ENCODE data around the gene OR5B2. TPM values are rescaled to one million over a fixed set of nuclear protein-coding genes. Genes with fewer than 3 reads are reported as not detected.

The OR5B2 gene
- total RNA-seq, 1 experiment from 2014 or later: not detected

DNA sequence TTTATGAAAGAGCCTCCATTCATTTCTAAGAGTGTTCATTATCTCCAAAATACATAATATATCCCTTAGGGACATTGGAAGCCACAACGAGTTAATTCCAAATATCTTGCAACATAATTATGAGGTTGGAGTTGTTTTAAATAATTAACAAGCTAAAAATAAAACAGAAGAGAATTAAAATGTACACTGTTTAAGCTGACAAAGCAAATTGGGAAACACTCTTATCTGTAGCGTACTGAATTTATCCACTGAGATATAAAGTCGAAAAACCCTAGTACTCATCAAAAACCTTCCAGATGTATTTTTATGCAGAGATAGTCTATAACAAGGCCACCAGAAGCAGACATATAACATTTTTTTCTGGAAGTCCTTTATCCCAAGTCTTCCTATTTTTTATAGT lies 6.3 kb upstream of the OR5B2 start:
- no peak overlapping the region for H2BK20ac ChIP-seq (ENCODE audit: low read depth, low read length, poor library complexity, severe bottlenecking)
- Mint-ChIP-seq H3K36me3 (ENCODE audit: insufficient read depth in 1 of 3, low read depth in 3 of 3) (peaks cover 0 to 8% (median 0%) of the 10 kb centered on the region in 3 experiments; a peak in 2 of 7 replicates), H3K4me1 (no peaks in the 10 kb centered on the region), H3K27ac (no peak overlapping the region), H3K9me3 (peaks cover 8 to 13% of the 10 kb centered on the region in 2 experiments; a peak in 4 of 5 replicates), H3K4me3 (no peak overlapping the region), H3K27me3 (ENCODE audit: low read depth) (no peaks in the 10 kb centered on the region)
- H2BK12ac ChIP-seq (ENCODE audit: insufficient read length, low read depth, low read length): no peak overlapping the region
- no peak overlapping the region for H3K18ac ChIP-seq (ENCODE audit: insufficient read length, low read depth, low read length)
- no peaks in the 10 kb centered on the region for H3K9me3 ChIP-seq (ENCODE audit: control insufficient read depth, low read depth, low read length)
- no peak overlapping the region for H3K27ac ChIP-seq (ENCODE audit: insufficient read length, low read depth, low read length)
- H3K79me1 ChIP-seq (ENCODE audit: insufficient read depth, low read depth, low read length, poor library complexity, severe bottlenecking): no peaks in the 10 kb centered on the region
- H3K4me1 ChIP-seq (ENCODE audit: insufficient read depth, low read length): no peaks in the 10 kb centered on the region
- no CpG with 5 or more reads among the region's 3 CpGs for WGBS (ENCODE audit: extremely low coverage, insufficient read length, low lambda C conversion rate)
- H3K4ac ChIP-seq (ENCODE audit: low read depth, low read length): no peak overlapping the region
- H4K91ac ChIP-seq (ENCODE audit: insufficient read length, low read depth, low read length): no peak overlapping the region
- H3K79me2 ChIP-seq (ENCODE audit: insufficient read depth, low read length): no peaks in the 10 kb centered on the region
- H3K23ac ChIP-seq (ENCODE audit: insufficient read length, low read depth, low read length): no peak overlapping the region
- H2BK5ac ChIP-seq (ENCODE audit: insufficient read length, low read length): no peak overlapping the region
- no peak for TF ChIP-seq CTCF (conservative IDR thresholded peaks at IDR 0.05)
- H3K56ac ChIP-seq (ENCODE audit: insufficient read length, low read depth, low read length): no peak overlapping the region
- no peak overlapping the region for H2BK15ac ChIP-seq (ENCODE audit: low read depth, low read length)
- no peaks in the 10 kb centered on the region for H4K20me1 ChIP-seq (ENCODE audit: control insufficient read depth, insufficient read depth, insufficient read length)
- no peak overlapping the region for H4K5ac ChIP-seq (ENCODE audit: insufficient read length, low read depth, low read length)
- H3K23me2 ChIP-seq (ENCODE audit: insufficient read length, low read depth, low read length, poor library complexity, severe bottlenecking): no peaks in the 10 kb centered on the region
- no peak overlapping the region for H2AFZ ChIP-seq (ENCODE audit: low read length)
- no peak overlapping the region for H2AK5ac ChIP-seq (ENCODE audit: insufficient read length, low read length)
- H3T11ph ChIP-seq (ENCODE audit: low read length): no peak overlapping the region
- no peaks in the 10 kb centered on the region for H3K27me3 ChIP-seq (ENCODE audit: insufficient read depth, low read length)
- no peak overlapping the region for H3K14ac ChIP-seq (ENCODE audit: insufficient read depth, low read length)
- H4K8ac ChIP-seq (replicated peaks; ENCODE audit: insufficient read length, low read depth, low read length): no peak overlapping the region
- H3K9ac ChIP-seq (ENCODE audit: extremely low read depth, insufficient read length, low read length): no peak overlapping the region
- DNase-seq: no peak
- H3K4me2 ChIP-seq (ENCODE audit: insufficient read depth, insufficient read length, low read length): no peak overlapping the region
- no peak overlapping the region for H2BK120ac ChIP-seq (ENCODE audit: low read depth, low read length, poor library complexity, severe bottlenecking)
